ENCODE data around the gene SPATA33. TPM values are rescaled to one million over a fixed set of nuclear protein-coding genes. Genes with fewer than 3 reads are reported as not detected.
A peak's percentile ranks its signal among the peaks of the same experiment; 100 is the strongest.

SPATA33 gene
- total RNA-seq, 2 experiments from 2014 or later, result 14.5 to 14.8 TPM

GRCh38 chr16:89701425-89702406, 44.1 kb downstream of the SPATA33 start, which contains the start of gene SPATA2L:
TSS of gene SPATA2L (minus strand) at chr16:89701705. CDS start at chr16:89701232, 473 bp downstream.
- no peaks in the 10 kb centered on the region for H3K27me3 Mint-ChIP-seq
- H3K4me1 Mint-ChIP-seq, result peaks cover 25% of the 10 kb centered on the region
- no peaks in the 10 kb centered on the region for H3K9me3 Mint-ChIP-seq
- peak within 1 kb of the TSS; percentile 74 for H3K4me3 Mint-ChIP-seq
- DNase-seq, result peak; percentile 97
- peak within 1 kb of the TSS; percentile 86 for H3K27ac Mint-ChIP-seq
- ChIA-PET POLR2A (no interaction called here), CTCF (interaction anchor here (0.9 to 3.7 kb wide), 16 partner anchors 8 to 331 kb away, joined by 3 to 38 read pairs (median 6); partner anchors contain the start of gene MC1R)
- H3K36me3 Mint-ChIP-seq (ENCODE audit: low read depth), result peaks cover 2% of the 10 kb centered on the region

GRCh38 chr16:89704281-89704680, 46.6 kb downstream of the SPATA33 start:
- Mint-ChIP-seq H3K4me1 (peaks cover 18% of the 10 kb centered on the region), H3K27me3 (no peaks in the 10 kb centered on the region), H3K4me3 (no peak overlapping the region), H3K9me3 (no peaks in the 10 kb centered on the region), H3K36me3 (ENCODE audit: low read depth) (no peaks in the 10 kb centered on the region), H3K27ac (no peak overlapping the region)
- DNase-seq, result no peak
- POLR2A ChIA-PET, result no interaction called here
- CTCF ChIA-PET, result interaction anchor here (1.3 to 1.9 kb wide), 3 partner anchors 90 to 156 kb away, joined by 4 to 10 read pairs (median 4); no protein-coding TSS in a partner anchor

- Mint-ChIP-seq H3K9me3 (no peaks in the 10 kb centered on the region), H3K27me3 (no peaks in the 10 kb centered on the region), H3K36me3 (ENCODE audit: low read depth) (no peaks in the 10 kb centered on the region), H3K4me1 (peaks cover 14% of the 10 kb centered on the region), H3K27ac (no peak overlapping the region), H3K4me3 (no peak overlapping the region)
- CTCF ChIA-PET, result interaction anchor here (0.5 to 6.7 kb wide), 13 partner anchors 12 to 267 kb away, joined by 3 to 46 read pairs (median 4); partner anchors contain the start of genes TCF25 and VPS9D1
- no peak for DNase-seq
- POLR2A ChIA-PET, result no interaction called here
Observed at GRCh38 chr16:89705006-89705405, 47.4 kb downstream of the SPATA33 start.

GRCh38 chr16:89706518-89707260, 49.1 kb downstream of the SPATA33 start:
- Mint-ChIP-seq H3K9me3 (no peaks in the 10 kb centered on the region), H3K4me1 (peaks cover 14% of the 10 kb centered on the region), H3K27ac (no peak overlapping the region), H3K27me3 (no peaks in the 10 kb centered on the region), H3K36me3 (ENCODE audit: low read depth) (no peaks in the 10 kb centered on the region), H3K4me3 (no peak overlapping the region)
- CTCF ChIA-PET, result interaction anchor here (0.8 to 6.7 kb wide), 23 partner anchors 10 to 265 kb away, joined by 3 to 46 read pairs (median 5); partner anchors contain the start of genes CDK10, MC1R, TUBB3 and VPS9D1
- POLR2A ChIA-PET, result interaction anchor here (0.6 to 0.9 kb wide), 3 partner anchors 34 to 236 kb away, joined by 3 to 4 read pairs (median 3); no protein-coding TSS in a partner anchor
- DNase-seq, result no peak

- POLR2A ChIA-PET, result no interaction called here
- CTCF ChIA-PET, result interaction anchor here (2.2 to 6.7 kb wide), 4 partner anchors 10 to 154 kb away, joined by 7 to 46 read pairs (median 38); partner anchors contain the start of gene VPS9D1
- no peak for DNase-seq
Observed at GRCh38 chr16:89707695-89708094, 50.1 kb downstream of the SPATA33 start.

GRCh38 chr16:89708481-89708931, 50.9 kb downstream of the SPATA33 start:
- peaks cover 11% of the 10 kb centered on the region for H3K4me1 Mint-ChIP-seq
- DNase-seq, result no peak
- no peak overlapping the region for H3K27ac Mint-ChIP-seq
- H3K36me3 Mint-ChIP-seq (ENCODE audit: low read depth), result no peaks in the 10 kb centered on the region
- ChIA-PET CTCF (interaction anchor here (0.6 to 6.7 kb wide), 6 partner anchors 8 to 154 kb away, joined by 5 to 46 read pairs (median 23); partner anchors contain the start of gene VPS9D1), POLR2A (no interaction called here)
- H3K9me3 Mint-ChIP-seq, result no peaks in the 10 kb centered on the region
- no peaks in the 10 kb centered on the region for H3K27me3 Mint-ChIP-seq
- no peak overlapping the region for H3K4me3 Mint-ChIP-seq

More at GRCh38 chr16:89707695-89708094, 50.1 kb downstream of the SPATA33 start:
- Mint-ChIP-seq H3K9me3 (no peaks in the 10 kb centered on the region), H3K27me3 (no peaks in the 10 kb centered on the region), H3K4me1 (peaks cover 8% of the 10 kb centered on the region), H3K27ac (no peak overlapping the region), H3K4me3 (no peak overlapping the region), H3K36me3 (ENCODE audit: low read depth) (no peaks in the 10 kb centered on the region)

- no peak for DNase-seq
- Mint-ChIP-seq H3K27me3 (no peaks in the 10 kb centered on the region), H3K9me3 (no peaks in the 10 kb centered on the region), H3K4me3 (no peak overlapping the region), H3K36me3 (ENCODE audit: low read depth) (peaks cover 3% of the 10 kb centered on the region), H3K4me1 (peaks cover 11% of the 10 kb centered on the region), H3K27ac (no peak overlapping the region)
- POLR2A ChIA-PET, result no interaction called here
- CTCF ChIA-PET, result interaction anchor here (0.6 to 6.7 kb wide), 6 partner anchors 8 to 153 kb away, joined by 3 to 46 read pairs (median 12); partner anchors contain the start of gene VPS9D1
Observed at GRCh38 chr16:89709166-89709565, 51.5 kb downstream of the SPATA33 start.

- peak overlapping the region; percentile 51 for H3K4me3 Mint-ChIP-seq
- POLR2A ChIA-PET, result no interaction called here
Observed at GRCh38 chr16:89709716-89710432, 52.2 kb downstream of the SPATA33 start.

GRCh38 chr16:89710709-89711564, 53.3 kb downstream of the SPATA33 start:
- POLR2A ChIA-PET, result no interaction called here
- CTCF ChIA-PET, result interaction anchor here (0.6 to 6.7 kb wide), 3 partner anchors 6 to 90 kb away, joined by 3 to 46 read pairs (median 17); partner anchors contain the start of gene VPS9D1
- no peaks in the 10 kb centered on the region for H3K9me3 Mint-ChIP-seq
- H3K27me3 Mint-ChIP-seq, result no peaks in the 10 kb centered on the region
- H3K4me1 Mint-ChIP-seq, result peaks cover 11% of the 10 kb centered on the region
- H3K4me3 Mint-ChIP-seq, result no peak overlapping the region
- DNase-seq, result no peak
- peaks cover 7% of the 10 kb centered on the region for H3K36me3 Mint-ChIP-seq (ENCODE audit: low read depth)
- no peak overlapping the region for H3K27ac Mint-ChIP-seq

More at GRCh38 chr16:89709716-89710432, 52.2 kb downstream of the SPATA33 start:
- Mint-ChIP-seq H3K27ac (no peak overlapping the region), H3K27me3 (no peaks in the 10 kb centered on the region), H3K4me1 (peaks cover 13% of the 10 kb centered on the region), H3K36me3 (ENCODE audit: low read depth) (peaks cover 6% of the 10 kb centered on the region), H3K9me3 (no peaks in the 10 kb centered on the region)
- CTCF ChIA-PET, result interaction anchor here (1.1 to 6.7 kb wide), 4 partner anchors 8 to 152 kb away, joined by 3 to 46 read pairs (median 32); partner anchors contain the start of gene VPS9D1
- no peak for DNase-seq

GRCh38 chr16:89711601-89712273, 54.1 kb downstream of the SPATA33 start:
- H3K36me3 Mint-ChIP-seq (ENCODE audit: low read depth), result peaks cover 9% of the 10 kb centered on the region
- no peaks in the 10 kb centered on the region for H3K9me3 Mint-ChIP-seq
- H3K4me1 Mint-ChIP-seq, result peaks cover 9% of the 10 kb centered on the region
- peak; percentile 76 for DNase-seq
- H3K27me3 Mint-ChIP-seq, result no peaks in the 10 kb centered on the region
- no peak overlapping the region for H3K27ac Mint-ChIP-seq
- peak overlapping the region; percentile 64 for H3K4me3 Mint-ChIP-seq
- ChIA-PET CTCF (interaction anchor here (0.6 to 6.7 kb wide), 4 partner anchors 6 to 89 kb away, joined by 3 to 46 read pairs (median 11); partner anchors contain the start of gene VPS9D1), POLR2A (no interaction called here)

Data from activated CD4-positive, alpha-beta T cell treated with anti-CD3 and anti-CD28 coated beads, Interleukin-2, amount 10 ng/mL, durations not matched to agents 7 days and 5 days (primary cell).